Ishikawa (cell line): ENCODE results near the gene PSMF1.

Experiments used
- CEBPB ChIP-seq: IDR thresholded peaks from 2 replicates; pipeline ENCODE4 v1.6.1; 2012
- RAD21 ChIP-seq: IDR thresholded peaks from 2 replicates; pipeline ENCODE4 v1.6.1; 2012; ENCODE audit warnings: low read depth

DNA sequence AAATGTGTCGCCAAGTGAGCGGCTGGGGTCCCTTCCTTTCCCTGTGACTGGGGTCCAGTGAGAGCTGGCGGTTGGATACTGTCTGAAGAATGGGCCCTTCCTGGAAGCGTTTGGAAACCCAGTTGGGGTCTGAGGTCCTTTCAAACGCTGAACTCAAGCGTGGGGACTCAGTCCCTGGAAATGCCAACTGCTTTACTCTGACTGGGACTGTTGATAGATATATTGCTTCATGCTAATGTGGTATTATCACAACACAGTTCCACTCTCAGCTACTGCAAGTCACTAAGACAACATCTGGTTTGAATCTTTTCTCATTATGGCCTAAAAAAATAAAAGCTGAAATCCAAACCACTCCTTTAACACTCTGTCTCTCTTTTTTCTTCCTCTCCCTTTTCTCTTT lies 23.7 kb upstream of the PSMF1 start:
- TF ChIP-seq RAD21 (no peak), CEBPB (no peak)
